ENCODE measurements around the gene GPRIN3. TPM values are rescaled to one million over a fixed set of nuclear protein-coding genes. Genes with fewer than 3 reads are reported as not detected.

The GPRIN3 gene
- 34.2 TPM for total RNA-seq
- long read RNA-seq, full-length matches to known transcripts, result 22 of 24 reads
- long read RNA-seq, partial matches to known transcripts, result 0 of 24 reads
- long read RNA-seq, other reads (novel, unspliced or antisense), result 2 of 24 reads

- intact Hi-C loops (cut with DNase I), result no loop called here
- Histone ChIP-seq H3K9me3 (no peaks in the 10 kb centered on the region), H3K4me1 (peaks cover 18% of the 10 kb centered on the region), H3K36me3 (no peaks in the 10 kb centered on the region), H3K4me3 (peak within 1 kb of the TSS; percentile 73), H3K27ac (peak within 1 kb of the TSS; percentile 86), H3K27me3 (ENCODE audit: low read depth) (no peaks in the 10 kb centered on the region)
- peak; percentile 78 to 88 for ATAC-seq
- TF ChIP-seq CTCF (IDR thresholded peaks at IDR 0.05), result no peak
- peak; percentile 85 for DNase-seq
These were observed at the start of gene GPRIN3 for GRCh38 chr4:89307446-89308160. GPRIN3 (minus strand) TSS chr4:89307800; CDS start chr4:89250110, 57,690 bp downstream.

- no peaks in the 10 kb centered on the region for H3K9me3 ChIP-seq
- H3K36me3 ChIP-seq, result no peaks in the 10 kb centered on the region
- no peaks in the 10 kb centered on the region for H3K4me1 ChIP-seq
- intact Hi-C loops (cut with DNase I), result no loop called here
- no peak for TF ChIP-seq CTCF (IDR thresholded peaks at IDR 0.05)
- ATAC-seq (no peak), DNase-seq (no peak)
- no peak overlapping the region for H3K27ac ChIP-seq
- no peak overlapping the region for H3K4me3 ChIP-seq
- no peaks in the 10 kb centered on the region for H3K27me3 ChIP-seq (ENCODE audit: low read depth)
These were observed 49.7 kb upstream of the GPRIN3 start for GRCh38 chr4:89357340-89357739.

GRCh38 chr4:89356086-89356485 is 48.5 kb upstream of the GPRIN3 start:
- ATAC-seq (no peak), DNase-seq (no peak)
- no peak for TF ChIP-seq CTCF (IDR thresholded peaks at IDR 0.05)

GRCh38 chr4:89353514-89353913 is 45.9 kb upstream of the GPRIN3 start:
- no peak for TF ChIP-seq CTCF (IDR thresholded peaks at IDR 0.05)
- Histone ChIP-seq H3K27me3 (ENCODE audit: low read depth) (no peaks in the 10 kb centered on the region), H3K4me3 (no peak overlapping the region), H3K36me3 (no peaks in the 10 kb centered on the region), H3K27ac (no peak overlapping the region), H3K4me1 (no peaks in the 10 kb centered on the region), H3K9me3 (no peaks in the 10 kb centered on the region)
- DNase-seq (no peak), ATAC-seq (no peak)
- intact Hi-C loops (cut with DNase I), result no loop called here

More at GRCh38 chr4:89356086-89356485, 48.5 kb upstream of the GPRIN3 start:
- Histone ChIP-seq H3K36me3 (no peaks in the 10 kb centered on the region), H3K9me3 (no peaks in the 10 kb centered on the region), H3K27ac (no peak overlapping the region), H3K4me3 (no peak overlapping the region), H3K4me1 (no peaks in the 10 kb centered on the region), H3K27me3 (ENCODE audit: low read depth) (no peaks in the 10 kb centered on the region)
- intact Hi-C loops (cut with DNase I), result no loop called here

GRCh38 chr4:89352541-89352940 is 44.9 kb upstream of the GPRIN3 start:
- Histone ChIP-seq H3K27ac (no peak overlapping the region), H3K36me3 (no peaks in the 10 kb centered on the region), H3K4me1 (no peaks in the 10 kb centered on the region), H3K27me3 (ENCODE audit: low read depth) (no peaks in the 10 kb centered on the region), H3K9me3 (no peaks in the 10 kb centered on the region), H3K4me3 (no peak overlapping the region)
- ATAC-seq, result no peak
- no peak for DNase-seq
- intact Hi-C loops (cut with DNase I), result no loop called here
- no peak for TF ChIP-seq CTCF (IDR thresholded peaks at IDR 0.05)
